GM12878 (cell line): ENCODE results near the gene P4HA1. TPM values are rescaled to one million over a fixed set of nuclear protein-coding genes. Genes with fewer than 3 reads are reported as not detected.

Experiments
- ATAC-seq: fragments of 200-7000 bp; cut with Tn5 transposase; 3 replicates; pipeline ENCODE4 v1.9.1; 2020; ENCODE audit warnings: mild to moderate bottlenecking, moderate library complexity
- BruUV-seq: library from RNA; stranded (reverse); fragments of 400-500 nt; replicated peaks from 2 replicates; lab custom pipeline; 2021; lab: Mats Ljungman, UMichigan
- CTCF ChIA-PET: fragments of 300-600 bp; sonication (Branson Sonifier 250); formaldehyde crosslinking; extraction: SDS; loops from one replicate; lab custom pipeline; 2021; ENCODE audit warnings: inconsistent platforms; lab: Yijun Ruan, JAX
- POLR2A ChIA-PET: fragments of 350-600 bp; formaldehyde crosslinking; extraction: SDS; loops from one replicate; lab custom pipeline; 2021; ENCODE audit warnings: inconsistent platforms; lab: Charles Lee
- RAD21 ChIA-PET: fragments of 300-600 bp; sonication (Branson Sonifier 250); formaldehyde crosslinking; loops from one replicate; lab custom pipeline; 2023; ENCODE audit warnings: antibody characterized with exemption; ENCODE audit not compliant: unreplicated experiment; lab: Charles Lee
- SMC1A ChIA-PET: fragments of 300-600 bp; sonication (Branson Sonifier 250); formaldehyde crosslinking; loops from one replicate; lab custom pipeline; 2023; ENCODE audit not compliant: unreplicated experiment, uncharacterized antibody; lab: Charles Lee
- DNase-seq: peaks from one replicate; pipeline ENCODE4 v3.0.0-alpha.2; 2011; ENCODE audit warnings: low read depth, low spot score
- FAIRE-seq: peaks from 3 replicates; lab custom pipeline; 2011; peaks lifted over from hg19 to GRCh38; lab: Jason Lieb, UNC
- H2AFZ ChIP-seq: 2 replicates; pipeline ENCODE4 v1.6.0; 2011; ENCODE audit warnings: low read depth, low read length, control low read depth; ENCODE audit not compliant: control insufficient read depth
- H3K27ac ChIP-seq: 2 replicates; pipeline ENCODE4 v1.5.1; 2011; ENCODE audit warnings: control low read depth; ENCODE audit not compliant: control insufficient read depth, insufficient read depth
- H3K27me3 ChIP-seq, 2 experiments: replicated peaks in 1 of 2; 2 replicates each; pipeline versions ENCODE4 v1.6.0 to v1.6.1; 2011; ENCODE audit warnings: low read length in 1 of 2; ENCODE audit not compliant: control insufficient read depth in 2 of 2, insufficient read depth in 2 of 2
- H3K36me3 ChIP-seq, 2 experiments: 2 replicates each; pipeline ENCODE4 v1.5.1; 2011; ENCODE audit warnings: low read length in 1 of 2; ENCODE audit not compliant: control insufficient read depth in 2 of 2, insufficient read depth in 2 of 2
- H3K4me1 ChIP-seq: 2 replicates; pipeline ENCODE4 v1.6.1; 2011; ENCODE audit warnings: mild to moderate bottlenecking, low read length, moderate library complexity, mixed read lengths; ENCODE audit not compliant: control insufficient read depth, insufficient read depth
- H3K4me2 ChIP-seq: 2 replicates; pipeline ENCODE4 v1.6.0; 2011; ENCODE audit warnings: control low read depth; ENCODE audit not compliant: control insufficient read depth, insufficient read depth
- H3K4me3 ChIP-seq: fragments of 200-600 bp; sonication (generic); 2 replicates; pipeline ENCODE4 v1.5.1; 2016
- H3K79me2 ChIP-seq: 2 replicates; pipeline ENCODE4 v1.6.0; 2011; ENCODE audit warnings: low read length; ENCODE audit not compliant: control insufficient read depth, insufficient read depth
- H3K9ac ChIP-seq: 2 replicates; pipeline ENCODE4 v1.8.0; 2011; ENCODE audit warnings: low read length, control low read depth, mixed read lengths; ENCODE audit not compliant: control insufficient read depth, insufficient read depth
- H3K9me3 ChIP-seq: replicated peaks from 3 replicates; pipeline ENCODE4 v1.5.1; 2011; ENCODE audit warnings: mild to moderate bottlenecking, low read length; ENCODE audit not compliant: control insufficient read depth, insufficient read depth
- H4K20me1 ChIP-seq: 2 replicates; pipeline ENCODE4 v1.6.0; 2011; ENCODE audit not compliant: control insufficient read depth, insufficient read depth
- CEBPZ ChIP-seq: fragments of 150-350 bp; IDR thresholded peaks from 2 replicates; pipeline ENCODE4 v1.6.1; 2016; ENCODE audit warnings: low read depth, low read length
- FOS ChIP-seq: IDR thresholded peaks from 3 replicates; pipeline ENCODE4 v1.6.1; 2011; ENCODE audit warnings: borderline replicate concordance; ENCODE audit not compliant: insufficient read length; ENCODE audit errors: extremely low read depth
- HDAC6 ChIP-seq: fragments of 200-600 bp; sonication (generic); IDR thresholded peaks from one replicate; pipeline ENCODE4 v1.8.0; 2017; ENCODE audit warnings: antibody characterized with exemption; ENCODE audit not compliant: unreplicated experiment
- PAX5 ChIP-seq: IDR thresholded peaks from 2 replicates; pipeline ENCODE4 v1.6.1; 2011; ENCODE audit warnings: low read depth, low read length, borderline replicate concordance
- RB1 ChIP-seq: fragments of 450-650 bp; formaldehyde crosslinking; IDR thresholded peaks from 2 replicates; pipeline ENCODE4 v1.6.1; 2017; ENCODE audit warnings: mild to moderate bottlenecking, borderline replicate concordance
- RELA ChIP-seq: fragments of 450-650 bp; IDR thresholded peaks from 2 replicates; pipeline ENCODE4 v1.8.0; 2014; ENCODE audit warnings: borderline replicate concordance; ENCODE audit not compliant: partially characterized antibody
- SKIL ChIP-seq: fragments of 450-650 bp; IDR thresholded peaks from 2 replicates; pipeline ENCODE4 v1.6.1; 2017; ENCODE audit warnings: mild to moderate bottlenecking, low read depth, inconsistent platforms; ENCODE audit not compliant: poor library complexity, severe bottlenecking
- ZBTB40 ChIP-seq: fragments of 450-650 bp; IDR thresholded peaks from 2 replicates; pipeline ENCODE4 v1.6.1; 2016; ENCODE audit warnings: mild to moderate bottlenecking, moderate library complexity, borderline replicate concordance
- WGBS: methylation state at CpG from one replicate; pipeline ENCODE4 v1.1.6; 2016; ENCODE audit warnings: low lambda C conversion rate; ENCODE audit not compliant: insufficient replicate concordance, insufficient coverage; ENCODE audit errors: missing lambda C conversion rate; 5-methylcytosine and 5-hydroxymethylcytosine counted together
- in situ Hi-C: fragments of 300-500 bp; cut with MboI; formaldehyde crosslinking; loops from 9 replicates; pipeline ENCODE4 v1.14.3; 2018; ENCODE audit warnings: mixed read lengths
- intact Hi-C: fragments of 100-400 bp; cut with micrococcal nuclease; formaldehyde crosslinking; loops from one replicate; pipeline ENCODE4 v1.14.2; 2022; ENCODE audit not compliant: unreplicated experiment
- polyA plus RNA-seq, 11 experiments: library from polyadenylated mRNA; depleted of rRNA in 4 of 11; unstranded in 6 of 11; stranded (reverse) in 5 of 11; fragments of >200 nt; fragmentation: Nextera tagmentation in 4 of 11; fragmentation: Illumina TruSeq in 1 of 11; extraction: Ambion mirVana in 4 of 11; extraction: Trizol in 1 of 11; gene quantifications; 1 replicate in 1 of 11; 2 replicates in 10 of 11; pipeline versions ENCODE4 v1.2.1 to v1.2.3, GENCODE V29; 2011 to 2016; ENCODE audit warnings: inconsistent platforms in 2 of 11, missing spikeins in 2 of 11, low read depth in 1 of 11
- total RNA-seq, 4 experiments: library from RNA; depleted of rRNA in 3 of 4; stranded (reverse); fragments of >200 nt in 3 of 4; fragmentation: Illumina TruSeq in 1 of 4; extraction: Trizol in 1 of 4; gene quantifications; 2 replicates each; pipeline versions ENCODE4 v1.2.1 to v1.2.3, GENCODE V29; 2013 to 2021

P4HA1 gene
- total and polyA plus RNA-seq, 10 of the 15 experiments (the other 5 are each of a cell fraction or from before 2014, with no cell fraction given) = 15.0 to 160 (median 24.1) TPM

- Histone ChIP-seq H3K4me3 (no peak overlapping the region), H3K36me3 (peaks cover 3 to 33% of the 10 kb centered on the region in 2 experiments; a peak in 3 of 4 replicates), H3K4me2 (no peak overlapping the region), H3K27me3 (no peaks in the 10 kb centered on the region), H3K9ac (no peak overlapping the region), H3K4me1 (peaks cover 4% of the 10 kb centered on the region; the same call in 1 of the 2 replicates), H3K9me3 (no peaks in the 10 kb centered on the region), H4K20me1 (no peaks in the 10 kb centered on the region), H3K79me2 (no peaks in the 10 kb centered on the region), H3K27ac (no peak overlapping the region), H2AFZ (no peak overlapping the region)
- ATAC-seq (no peak), DNase-seq (no peak), FAIRE-seq (no peak)
- in situ Hi-C loops (no loop called here), intact Hi-C loops (no loop called here)
- RAD21 ChIA-PET = interaction anchor here (1.3 kb wide), 1 partner anchor 40 kb away, joined by 4 read pairs; no protein-coding TSS in a partner anchor
- WGBS = 67% methylated on average over 3 of the region's 3 CpGs
- POLR2A ChIA-PET = interaction anchor here (0.7 to 2.1 kb wide), 2 partner anchors 34 to 39 kb away, joined by 3 to 9 read pairs; partner anchors contain the start of gene P4HA1
- TF ChIP-seq PAX5 (no peak), FOS (no peak), SKIL (no peak), HDAC6 (no peak), ZBTB40 (no peak), CEBPZ (no peak), RELA (no peak), RB1 (no peak)
- CTCF ChIA-PET = interaction anchor here (0.6 to 3.4 kb wide), 5 partner anchors 24 to 289 kb away, joined by 3 to 11 read pairs (median 4); no protein-coding TSS in a partner anchor
- SMC1A ChIA-PET = interaction anchor here (0.9 to 2.7 kb wide), 8 partner anchors 10 to 82 kb away, joined by 3 to 14 read pairs (median 5); partner anchors contain the start of gene P4HA1
- BruUV-seq = no TSS peak
These were observed 38.1 kb upstream of the P4HA1 start for GRCh38 chr10:73134727-73135126.
